HepG2 (cell line): ENCODE data around the gene MEGF6. TPM values are rescaled to one million over a fixed set of nuclear protein-coding genes. Genes with fewer than 3 reads are reported as not detected.

Experiments used
- ASH2L ChIP-seq: fragments of 300-600, 200-600 bp; sonication (generic); IDR thresholded peaks from 2 replicates; pipeline ENCODE4 v1.7.0; 2017; ENCODE audit warnings: low read depth, mild to moderate bottlenecking, moderate library complexity, mixed read lengths, low read length; ENCODE audit not compliant: insufficient read length
- ATF3 ChIP-seq: sonication (generic); formaldehyde crosslinking; IDR thresholded peaks from 2 replicates; pipeline ENCODE4 v1.4.0; 2020; ENCODE audit warnings: missing genetic modification reagents
- ELF1 ChIP-seq: sonication (generic); formaldehyde crosslinking; IDR thresholded peaks from 2 replicates; pipeline ENCODE4 v1.4.0; 2020; ENCODE audit warnings: missing genetic modification reagents
- FOXO1 ChIP-seq: sonication (generic); formaldehyde crosslinking; IDR thresholded peaks from 2 replicates; pipeline ENCODE4 v1.4.0; 2020; ENCODE audit warnings: missing genetic modification reagents
- TFAP4 ChIP-seq: sonication (generic); IDR thresholded peaks from 2 replicates; pipeline ENCODE4 v1.6.1; 2016; ENCODE audit warnings: low read depth, borderline replicate concordance
- YEATS2 ChIP-seq: sonication (generic); formaldehyde crosslinking; IDR thresholded peaks from 2 replicates; pipeline ENCODE4 v1.4.0; 2020; ENCODE audit warnings: missing genetic modification reagents, borderline replicate concordance
- ZBTB25 ChIP-seq: IDR thresholded peaks from 2 replicates; pipeline ENCODE4 v1.6.1; 2018; ENCODE audit warnings: missing genetic modification reagents
- ZBTB40 ChIP-seq, 2 experiments: fragments of 450-650 bp in 1 of 2; sonication (generic) in 1 of 2; formaldehyde crosslinking in 1 of 2; IDR thresholded peaks; 2 replicates each; pipeline versions ENCODE4 v1.6.1 to v1.8.0; 2016 to 2022; ENCODE audit warnings: antibody characterized with exemption in 1 of 2, mild to moderate bottlenecking in 1 of 2, missing genetic modification reagents in 1 of 2
- ZNF609 ChIP-seq: sonication (generic); formaldehyde crosslinking; IDR thresholded peaks from 2 replicates; pipeline ENCODE4 v1.4.0; 2020; ENCODE audit warnings: mild to moderate bottlenecking, missing genetic modification reagents, borderline replicate concordance
- ZSCAN25 ChIP-seq: sonication (generic); formaldehyde crosslinking; IDR thresholded peaks from 2 replicates; pipeline ENCODE4 v1.8.0; 2022; ENCODE audit warnings: mild to moderate bottlenecking, missing genetic modification reagents
- polyA plus RNA-seq, 8 experiments: library from polyadenylated mRNA; depleted of rRNA in 3 of 8; stranded (reverse) in 7 of 8; unstranded in 1 of 8; fragments of >200 nt; fragmentation: Illumina TruSeq in 4 of 8; extraction: Trizol in 4 of 8; gene quantifications; 2 replicates each; pipeline versions ENCODE4 v1.2.1 to v1.2.3, GENCODE V29; 2011 to 2016; ENCODE audit warnings: low read depth in 4 of 8, missing spikeins in 1 of 8, mixed read lengths in 1 of 8; ENCODE audit not compliant: insufficient read depth in 1 of 8
- total RNA-seq, 5 experiments: library from RNA; depleted of rRNA; stranded (reverse); fragments of >200 nt; fragmentation: Illumina TruSeq; extraction: Trizol; gene quantifications; 2 replicates each; pipeline ENCODE4 v1.2.3, GENCODE V29; 2016; ENCODE audit warnings: low read depth in 1 of 5

MEGF6 gene
- total and polyA plus RNA-seq, 2 of the 13 experiments (the other 11 are each of a cell fraction or from before 2014, with no cell fraction given): 1.9 TPM

GRCh38 chr1:3454811-3455618 lies 156.3 kb downstream of the MEGF6 start (continued):
- TF ChIP-seq ZNF609: peak; percentile 74
- TF ChIP-seq ATF3: no peak; the same call in 1 of the 2 replicates
- no peak for TF ChIP-seq YEATS2 (CRISPR knock-in tag)
- TF ChIP-seq ASH2L: peak; percentile 68
- TF ChIP-seq FOXO1: peak; percentile 57; the same call in 1 of the 2 replicates
- peak; percentile 22; the same call in 1 of the 2 replicates for TF ChIP-seq ZSCAN25 (CRISPR knock-in tag)
- peak; percentile 45; the same call in 1 of the 2 replicates for TF ChIP-seq TFAP4
- 0 out of 2 replicates have a peak, but pooled peaks have one; percentile 20 for TF ChIP-seq ZBTB25 (CRISPR knock-in tag)
- no peak for TF ChIP-seq ZBTB40 (IDR thresholded peaks at IDR 0.05)
- no peak for TF ChIP-seq ZBTB40 (CRISPR knock-in tag; IDR thresholded peaks at IDR 0.05)
- peak; percentile 59 for TF ChIP-seq ELF1 (CRISPR knock-in tag)
